Hepatocyte (in vitro differentiated cells): ENCODE measurements around the gene FEZ2. TPM values are rescaled to one million over a fixed set of nuclear protein-coding genes. Genes with fewer than 3 reads are reported as not detected.

Experiments used
- DNase-seq: peaks from one replicate; pipeline ENCODE4 v3.0.0-alpha.2; 2016; ENCODE audit warnings: low spot score
- H2AFZ ChIP-seq: fragments of 200-600 bp; sonication (generic); 2 replicates; pipeline ENCODE4 v1.6.0; 2016; ENCODE audit warnings: antibody characterized with exemption, mild to moderate bottlenecking
- H3K27ac ChIP-seq: fragments of 200-600 bp; sonication (generic); 2 replicates; pipeline ENCODE4 v1.5.1; 2016; ENCODE audit warnings: mild to moderate bottlenecking
- H3K27me3 ChIP-seq: fragments of 200-600 bp; sonication (generic); 2 replicates; pipeline ENCODE4 v1.6.1; 2016
- H3K36me3 ChIP-seq: fragments of 200-600 bp; sonication (generic); replicated peaks from 2 replicates; pipeline ENCODE4 v1.5.1; 2016; ENCODE audit warnings: low read depth; ENCODE audit not compliant: insufficient read depth
- H3K4me1 ChIP-seq: fragments of 200-600 bp; sonication (generic); 2 replicates; pipeline ENCODE4 v1.5.1; 2016; ENCODE audit warnings: mild to moderate bottlenecking, moderate library complexity; ENCODE audit not compliant: insufficient read depth
- H3K4me2 ChIP-seq: fragments of 200-600 bp; sonication (generic); 2 replicates; pipeline ENCODE4 v1.6.0; 2016
- H3K4me3 ChIP-seq: fragments of 200-600 bp; sonication (generic); 2 replicates; pipeline ENCODE4 v1.5.1; 2016; ENCODE audit warnings: mild to moderate bottlenecking
- H3K79me2 ChIP-seq: fragments of 200-600 bp; sonication (generic); 2 replicates; pipeline ENCODE4 v1.6.0; 2017; ENCODE audit warnings: mild to moderate bottlenecking
- H3K9me2 ChIP-seq: fragments of 200-600 bp; sonication (generic); replicated peaks from 2 replicates; pipeline ENCODE4 v1.6.0; 2017; ENCODE audit warnings: mild to moderate bottlenecking; ENCODE audit not compliant: insufficient read depth
- H3K9me3 ChIP-seq: fragments of 200-600 bp; sonication (generic); 2 replicates; pipeline ENCODE4 v1.5.1; 2016; ENCODE audit warnings: low read depth, mild to moderate bottlenecking
- H4K20me1 ChIP-seq: fragments of 200-600 bp; sonication (generic); 2 replicates; pipeline ENCODE4 v1.6.0; 2016; ENCODE audit warnings: mild to moderate bottlenecking; ENCODE audit not compliant: insufficient read depth, poor library complexity, severe bottlenecking
- EZH2 ChIP-seq: fragments of 200-600 bp; sonication (generic); IDR thresholded peaks from 2 replicates; pipeline ENCODE4 v1.6.1; 2016; ENCODE audit warnings: antibody characterized with exemption, mild to moderate bottlenecking, borderline replicate concordance
- EZH2phosphoT487 ChIP-seq: fragments of 200-600 bp; sonication (generic); IDR thresholded peaks from one replicate; pipeline ENCODE4 v1.6.1; 2018; ENCODE audit warnings: antibody characterized with exemption, mild to moderate bottlenecking, low read depth, moderate library complexity; ENCODE audit not compliant: unreplicated experiment, severe bottlenecking
- WGBS: methylation state at CpG from one replicate; pipeline ENCODE4 v1.1.6; 2016; ENCODE audit warnings: low lambda C conversion rate; ENCODE audit errors: missing lambda C conversion rate; 5-methylcytosine and 5-hydroxymethylcytosine counted together
- polyA plus RNA-seq: library from polyadenylated mRNA; unstranded; fragments of >200 nt; fragmentation: Nextera tagmentation; extraction: Ambion mirVana; gene quantifications from 2 replicates; pipeline ENCODE4 v1.2.1, GENCODE V29; 2016
- total RNA-seq: library from RNA; depleted of rRNA; stranded (reverse); fragments of >200 nt; gene quantifications from 2 replicates; pipeline ENCODE4 v1.2.3, GENCODE V29; 2014
- TF ChIP-seq, protein P1 (sequence below): fragments of 200-600 bp; sonication (generic); IDR thresholded peaks from 2 replicates; pipeline ENCODE4 v1.5.1; 2016; ENCODE audit warnings: antibody characterized with exemption, mild to moderate bottlenecking; ENCODE audit not compliant: poor library complexity

The FEZ2 gene
- total and polyA plus RNA-seq, 2 experiments from 2014 or later = 14.5 to 45.2 TPM

DNA sequence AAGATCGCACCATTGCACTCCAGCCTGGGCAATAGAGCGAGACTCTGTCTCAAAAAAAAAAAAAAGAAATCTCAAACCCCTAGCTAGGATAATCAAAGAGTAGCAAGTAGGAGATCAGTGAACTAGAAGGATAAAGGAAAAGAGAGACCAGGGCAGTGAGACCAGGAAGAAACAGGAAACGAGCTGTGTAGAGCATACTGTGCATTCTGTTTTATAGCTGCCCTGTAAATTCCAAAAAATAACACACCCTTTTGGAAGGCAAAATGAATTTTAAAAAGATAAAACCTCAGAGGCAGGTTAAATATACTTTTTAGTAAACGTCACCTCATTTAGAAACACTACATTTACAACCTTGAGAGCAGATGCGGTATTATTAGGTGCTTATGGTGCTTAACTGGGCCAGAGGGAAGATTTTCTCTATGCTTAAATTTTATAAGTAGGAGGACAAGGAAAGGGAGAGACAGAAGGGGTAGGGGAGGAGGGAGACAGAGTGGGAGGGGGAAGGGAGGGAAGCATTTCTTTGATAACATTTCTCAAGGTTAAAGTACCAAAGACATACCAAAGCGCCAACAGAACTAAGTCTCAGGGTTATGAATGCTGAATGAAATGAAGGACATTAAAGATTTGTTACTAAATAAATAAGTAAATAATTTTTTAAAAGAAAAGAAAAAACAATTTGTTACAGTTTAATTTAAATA is 30.1 kb downstream of the FEZ2 start:
- 70% methylated on average over 6 of the region's 6 CpGs for WGBS
- H2AFZ ChIP-seq = no peak overlapping the region
- H3K27me3 ChIP-seq = no peaks in the 10 kb centered on the region
- H3K36me3 ChIP-seq = no peaks in the 10 kb centered on the region
- no peak overlapping the region for H3K4me2 ChIP-seq
- H3K9me2 ChIP-seq = no peaks in the 10 kb centered on the region
- H3K27ac ChIP-seq = peak overlapping the region; percentile 8
- DNase-seq = no peak
- H3K9me3 ChIP-seq = no peaks in the 10 kb centered on the region
- no peaks in the 10 kb centered on the region for H4K20me1 ChIP-seq
- TF ChIP-seq EZH2 = no peak
- TF ChIP-seq, protein P1, sequence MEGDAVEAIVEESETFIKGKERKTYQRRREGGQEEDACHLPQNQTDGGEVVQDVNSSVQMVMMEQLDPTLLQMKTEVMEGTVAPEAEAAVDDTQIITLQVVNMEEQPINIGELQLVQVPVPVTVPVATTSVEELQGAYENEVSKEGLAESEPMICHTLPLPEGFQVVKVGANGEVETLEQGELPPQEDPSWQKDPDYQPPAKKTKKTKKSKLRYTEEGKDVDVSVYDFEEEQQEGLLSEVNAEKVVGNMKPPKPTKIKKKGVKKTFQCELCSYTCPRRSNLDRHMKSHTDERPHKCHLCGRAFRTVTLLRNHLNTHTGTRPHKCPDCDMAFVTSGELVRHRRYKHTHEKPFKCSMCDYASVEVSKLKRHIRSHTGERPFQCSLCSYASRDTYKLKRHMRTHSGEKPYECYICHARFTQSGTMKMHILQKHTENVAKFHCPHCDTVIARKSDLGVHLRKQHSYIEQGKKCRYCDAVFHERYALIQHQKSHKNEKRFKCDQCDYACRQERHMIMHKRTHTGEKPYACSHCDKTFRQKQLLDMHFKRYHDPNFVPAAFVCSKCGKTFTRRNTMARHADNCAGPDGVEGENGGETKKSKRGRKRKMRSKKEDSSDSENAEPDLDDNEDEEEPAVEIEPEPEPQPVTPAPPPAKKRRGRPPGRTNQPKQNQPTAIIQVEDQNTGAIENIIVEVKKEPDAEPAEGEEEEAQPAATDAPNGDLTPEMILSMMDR = no peak
- no peak for TF ChIP-seq EZH2phosphoT487
- H3K79me2 ChIP-seq = peaks cover 26% of the 10 kb centered on the region
- H3K4me1 ChIP-seq = peaks cover 12% of the 10 kb centered on the region
- H3K4me3 ChIP-seq = no peak overlapping the region

DNA sequence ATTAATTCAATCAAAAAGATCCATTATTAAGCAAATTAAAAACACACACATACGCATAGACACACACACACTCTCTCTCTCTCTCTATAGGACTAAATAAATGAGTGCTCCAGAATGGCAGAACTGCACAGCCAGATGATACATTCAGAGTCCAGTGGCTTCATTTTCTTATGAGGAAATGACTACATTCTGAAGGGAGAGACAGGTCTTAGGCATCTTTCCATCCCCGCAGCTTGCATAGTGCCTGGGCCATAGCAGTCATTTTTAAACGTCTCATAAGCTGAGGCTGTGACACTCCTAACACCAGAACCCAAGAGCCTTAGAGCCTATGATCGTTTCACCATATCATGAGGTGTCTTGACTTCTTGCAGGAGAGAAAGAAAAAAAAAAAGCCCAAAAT is 31.1 kb downstream of the FEZ2 start:
- TF ChIP-seq EZH2phosphoT487 (no peak), EZH2 (no peak)
- TF ChIP-seq, protein P1 = no peak
- Histone ChIP-seq H3K27ac (peak overlapping the region; percentile 8), H3K9me3 (no peaks in the 10 kb centered on the region), H3K27me3 (no peaks in the 10 kb centered on the region), H3K4me2 (no peak overlapping the region), H2AFZ (no peak overlapping the region), H3K36me3 (no peaks in the 10 kb centered on the region), H3K79me2 (peaks cover 26% of the 10 kb centered on the region), H3K9me2 (no peaks in the 10 kb centered on the region), H3K4me1 (peaks cover 15% of the 10 kb centered on the region), H3K4me3 (no peak overlapping the region), H4K20me1 (no peaks in the 10 kb centered on the region)
- no peak for DNase-seq
- WGBS = 97% methylated on average over 4 of the region's 4 CpGs

DNA sequence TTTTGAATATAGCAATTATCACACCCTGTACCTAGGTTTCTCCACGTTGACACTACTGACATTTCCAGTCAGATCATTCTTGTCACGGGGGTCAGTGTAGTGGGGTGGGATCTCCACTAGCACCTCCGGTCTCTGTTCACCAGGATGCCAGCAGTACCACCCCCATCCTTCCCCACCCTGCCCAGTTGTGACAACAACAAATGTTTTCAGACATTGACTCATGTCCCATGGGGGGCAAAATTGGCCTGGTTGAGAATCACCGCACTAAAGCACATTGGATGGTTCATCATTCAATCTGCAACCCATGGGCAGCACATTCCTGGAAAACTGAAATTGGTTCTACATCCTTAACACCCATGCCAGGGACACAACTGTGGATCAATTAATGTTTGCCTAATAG is 32.3 kb downstream of the FEZ2 start:
- Histone ChIP-seq H3K9me2 (no peaks in the 10 kb centered on the region), H3K27me3 (no peaks in the 10 kb centered on the region), H3K79me2 (peaks cover 20% of the 10 kb centered on the region), H3K9me3 (no peaks in the 10 kb centered on the region), H3K4me2 (no peak overlapping the region), H3K27ac (no peak overlapping the region), H3K4me3 (no peak overlapping the region), H4K20me1 (no peaks in the 10 kb centered on the region), H3K4me1 (peaks cover 23% of the 10 kb centered on the region), H3K36me3 (no peaks in the 10 kb centered on the region), H2AFZ (no peak overlapping the region)
- DNase-seq = no peak
- TF ChIP-seq, protein P1 = no peak
- TF ChIP-seq EZH2phosphoT487 (no peak), EZH2 (no peak)
- WGBS = 97% methylated on average over 4 of the region's 4 CpGs
